Caco-2 (cell line): Measurements from ENCODE around the gene SREBF1. TPM values are rescaled to one million over a fixed set of nuclear protein-coding genes. Genes with fewer than 3 reads are reported as not detected.

Experiments used
- BruUV-seq: library from RNA; stranded (reverse); fragments of 400-500 nt; replicated peaks from 2 replicates; lab custom pipeline; 2021; lab: Mats Ljungman, UMichigan
- CTCF ChIA-PET: fragments of 300-600 bp; sonication (Branson Sonifier 250); formaldehyde crosslinking; loops from one replicate; lab custom pipeline; 2022; ENCODE audit warnings: antibody characterized with exemption; lab: Charles Lee
- POLR2A ChIA-PET: fragments of 300-600 bp; sonication (Branson Sonifier 250); formaldehyde crosslinking; loops from one replicate; lab custom pipeline; 2022; ENCODE audit warnings: antibody characterized with exemption; lab: Charles Lee
- DNase-seq, 2 experiments: peaks; one replicate each; pipeline versions ENCODE4 v3.0.0 to v3.0.0-alpha.2; 2020 to 2022
- H3K27me3 ChIP-seq: replicated peaks from 2 replicates; pipeline ENCODE4 v1.6.0; 2011; ENCODE audit warnings: low read length; ENCODE audit not compliant: control insufficient read depth, insufficient read depth
- H3K36me3 ChIP-seq: 2 replicates; pipeline ENCODE4 v1.5.1; 2011; ENCODE audit warnings: low read length; ENCODE audit not compliant: control insufficient read depth, insufficient read depth
- H3K4me1 ChIP-seq: fragments of 250-450 bp; sonication (Bioruptor Pico); 2 replicates; pipeline ENCODE4 v1.5.1; 2020; ENCODE audit warnings: mild to moderate bottlenecking
- H3K4me3 ChIP-seq: 2 replicates; pipeline ENCODE4 v1.5.1; 2011; ENCODE audit warnings: low read depth, mild to moderate bottlenecking, control low read depth, low read length
- H3K9me3 ChIP-seq: fragments of 250-450 bp; sonication (Bioruptor Pico); 2 replicates; pipeline ENCODE4 v1.5.1; 2020; ENCODE audit warnings: mild to moderate bottlenecking, moderate library complexity
- H3K27ac Mint-ChIP-seq: one replicate; pipeline ENCODE4 v1.8.0; 2022; ENCODE audit warnings: mixed read lengths; ENCODE audit not compliant: unreplicated experiment
- H3K27me3 Mint-ChIP-seq: one replicate; pipeline ENCODE4 v1.8.0; 2022; ENCODE audit warnings: mixed read lengths; ENCODE audit not compliant: insufficient read depth, unreplicated experiment
- H3K36me3 Mint-ChIP-seq: one replicate; pipeline ENCODE4 v1.8.0; 2022; ENCODE audit warnings: mild to moderate bottlenecking, mixed read lengths; ENCODE audit not compliant: insufficient read depth, unreplicated experiment
- H3K4me1 Mint-ChIP-seq: one replicate; pipeline ENCODE4 v1.8.0; 2022; ENCODE audit warnings: low read depth, mixed read lengths; ENCODE audit not compliant: unreplicated experiment
- H3K4me3 Mint-ChIP-seq: one replicate; pipeline ENCODE4 v1.8.0; 2022; ENCODE audit warnings: mild to moderate bottlenecking, moderate library complexity, mixed read lengths; ENCODE audit not compliant: unreplicated experiment
- H3K9me3 Mint-ChIP-seq: one replicate; pipeline ENCODE4 v1.8.0; 2022; ENCODE audit warnings: mixed read lengths; ENCODE audit not compliant: unreplicated experiment
- CTCF ChIP-seq, 2 experiments: fragments of 200-600 bp in 1 of 2; IDR thresholded peaks; 1 replicate in 1 of 2; 2 replicates in 1 of 2; pipeline versions ENCODE4 v1.5.1 to v1.8.0; 2011 to 2022; ENCODE audit warnings: antibody characterized with exemption in 1 of 2, control low read depth in 1 of 2, inconsistent platforms in 1 of 2, low read depth in 1 of 2, low read length in 1 of 2, mild to moderate bottlenecking in 1 of 2, moderate library complexity in 1 of 2; ENCODE audit not compliant: insufficient read depth in 1 of 2, severe bottlenecking in 1 of 2, unreplicated experiment in 1 of 2
- intact Hi-C: fragments of 100-400 bp; cut with micrococcal nuclease; formaldehyde crosslinking; loops from one replicate; pipeline ENCODE4 v1.10.0; 2022; ENCODE audit not compliant: unreplicated experiment
- total RNA-seq: library from RNA; stranded (reverse); gene quantifications from 2 replicates; pipeline ENCODE4 v1.2.3, GENCODE V29; 2022

SREBF1 gene
- total RNA-seq, 1 experiment from 2014 or later, result 118 TPM

GRCh38 chr17:17797119-17797809 lies 39.5 kb downstream of the SREBF1 start:
- no peak overlapping the region for H3K4me3 ChIP-seq
- no peak for DNase-seq
- TF ChIP-seq CTCF (IDR thresholded peaks at IDR 0.05; ENCODE audit: insufficient read depth in 1 of 2, low read depth in 1 of 2, low read length in 1 of 2, severe bottlenecking in 1 of 2, unreplicated experiment in 1 of 2), result no peak
- H3K27ac Mint-ChIP-seq, result no peak overlapping the region
- no peaks in the 10 kb centered on the region for H3K4me1 Mint-ChIP-seq
- intact Hi-C loops, result no loop called here
- TSS peak; percentile 13 for BruUV-seq
- H3K27me3 ChIP-seq, result no peaks in the 10 kb centered on the region
- CTCF ChIA-PET, result no interaction called here
- H3K36me3 ChIP-seq, result peaks cover 2% of the 10 kb centered on the region; the same call in 1 of the 2 replicates
- peaks cover 54% of the 10 kb centered on the region for H3K36me3 Mint-ChIP-seq
- H3K9me3 Mint-ChIP-seq, result no peaks in the 10 kb centered on the region
- H3K9me3 ChIP-seq, result no peaks in the 10 kb centered on the region
- no peaks in the 10 kb centered on the region for H3K27me3 Mint-ChIP-seq
- H3K4me3 Mint-ChIP-seq, result no peak overlapping the region
- H3K4me1 ChIP-seq, result no peaks in the 10 kb centered on the region
- POLR2A ChIA-PET, result no interaction called here

- Histone ChIP-seq H3K27me3 (no peaks in the 10 kb centered on the region), H3K4me1 (no peaks in the 10 kb centered on the region), H3K4me3 (no peak overlapping the region), H3K36me3 (peaks cover 2% of the 10 kb centered on the region; the same call in 1 of the 2 replicates), H3K9me3 (no peaks in the 10 kb centered on the region)
- no peaks in the 10 kb centered on the region for H3K4me1 Mint-ChIP-seq
- H3K27ac Mint-ChIP-seq, result no peak overlapping the region
- no TSS peak for BruUV-seq
- ChIA-PET POLR2A (no interaction called here), CTCF (no interaction called here)
- no peaks in the 10 kb centered on the region for H3K9me3 Mint-ChIP-seq
- H3K27me3 Mint-ChIP-seq, result no peaks in the 10 kb centered on the region
- DNase-seq, result no peak
- no peak overlapping the region for H3K4me3 Mint-ChIP-seq
- intact Hi-C loops, result no loop called here
- no peak for TF ChIP-seq CTCF (IDR thresholded peaks at IDR 0.05; ENCODE audit: insufficient read depth in 1 of 2, low read depth in 1 of 2, low read length in 1 of 2, severe bottlenecking in 1 of 2, unreplicated experiment in 1 of 2)
- H3K36me3 Mint-ChIP-seq, result peaks cover 51% of the 10 kb centered on the region
Measured at GRCh38 chr17:17796787-17797061, 40.1 kb downstream of the SREBF1 start.

- no peaks in the 10 kb centered on the region for H3K4me1 Mint-ChIP-seq
- Histone ChIP-seq H3K36me3 (peaks cover 2% of the 10 kb centered on the region; the same call in 1 of the 2 replicates), H3K9me3 (no peaks in the 10 kb centered on the region), H3K4me1 (no peaks in the 10 kb centered on the region), H3K4me3 (no peak overlapping the region), H3K27me3 (no peaks in the 10 kb centered on the region)
- CTCF ChIA-PET, result no interaction called here
- BruUV-seq, result no TSS peak
- no peaks in the 10 kb centered on the region for H3K9me3 Mint-ChIP-seq
- no peak for DNase-seq
- no peak overlapping the region for H3K27ac Mint-ChIP-seq
- no peak overlapping the region for H3K4me3 Mint-ChIP-seq
- POLR2A ChIA-PET, result no interaction called here
- intact Hi-C loops, result no loop called here
- TF ChIP-seq CTCF (IDR thresholded peaks at IDR 0.05; ENCODE audit: insufficient read depth in 1 of 2, low read depth in 1 of 2, low read length in 1 of 2, severe bottlenecking in 1 of 2, unreplicated experiment in 1 of 2), result no peak
- H3K36me3 Mint-ChIP-seq, result peaks cover 50% of the 10 kb centered on the region
- no peaks in the 10 kb centered on the region for H3K27me3 Mint-ChIP-seq
Measured at GRCh38 chr17:17795946-17796786, 40.6 kb downstream of the SREBF1 start.
